IPS-20b (cell line): ENCODE measurements around the gene GADD45G.

Source experiments
- H3K27ac ChIP-seq: one replicate; pipeline ENCODE4 v1.5.1; 2013; ENCODE audit warnings: low read length
- H3K27me3 ChIP-seq: 2 replicates; pipeline ENCODE4 v1.6.1; 2013; ENCODE audit warnings: mild to moderate bottlenecking, low read length, inconsistent platforms; ENCODE audit not compliant: insufficient read depth
- H3K36me3 ChIP-seq: 2 replicates; pipeline ENCODE4 v1.6.1; 2013; ENCODE audit warnings: low read depth, mild to moderate bottlenecking, inconsistent platforms, low read length, moderate library complexity; ENCODE audit not compliant: insufficient read depth
- H3K4me1 ChIP-seq: 2 replicates; pipeline ENCODE4 v1.6.1; 2013; ENCODE audit warnings: mild to moderate bottlenecking, control low read depth, inconsistent platforms, low read length, moderate library complexity; ENCODE audit not compliant: insufficient read depth
- H3K4me3 ChIP-seq: 2 replicates; pipeline ENCODE4 v1.5.1; 2013; ENCODE audit warnings: mild to moderate bottlenecking, low read length, inconsistent platforms
- H3K9ac ChIP-seq: 2 replicates; pipeline ENCODE4 v1.6.1; 2013; ENCODE audit warnings: low read depth, mild to moderate bottlenecking, inconsistent platforms, low read length, moderate library complexity
- H3K9me3 ChIP-seq: 2 replicates; pipeline ENCODE4 v1.6.1; 2013; ENCODE audit warnings: mild to moderate bottlenecking, low read depth, low read length, inconsistent platforms; ENCODE audit not compliant: insufficient read depth

The GADD45G gene, protein sequence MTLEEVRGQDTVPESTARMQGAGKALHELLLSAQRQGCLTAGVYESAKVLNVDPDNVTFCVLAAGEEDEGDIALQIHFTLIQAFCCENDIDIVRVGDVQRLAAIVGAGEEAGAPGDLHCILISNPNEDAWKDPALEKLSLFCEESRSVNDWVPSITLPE

DNA sequence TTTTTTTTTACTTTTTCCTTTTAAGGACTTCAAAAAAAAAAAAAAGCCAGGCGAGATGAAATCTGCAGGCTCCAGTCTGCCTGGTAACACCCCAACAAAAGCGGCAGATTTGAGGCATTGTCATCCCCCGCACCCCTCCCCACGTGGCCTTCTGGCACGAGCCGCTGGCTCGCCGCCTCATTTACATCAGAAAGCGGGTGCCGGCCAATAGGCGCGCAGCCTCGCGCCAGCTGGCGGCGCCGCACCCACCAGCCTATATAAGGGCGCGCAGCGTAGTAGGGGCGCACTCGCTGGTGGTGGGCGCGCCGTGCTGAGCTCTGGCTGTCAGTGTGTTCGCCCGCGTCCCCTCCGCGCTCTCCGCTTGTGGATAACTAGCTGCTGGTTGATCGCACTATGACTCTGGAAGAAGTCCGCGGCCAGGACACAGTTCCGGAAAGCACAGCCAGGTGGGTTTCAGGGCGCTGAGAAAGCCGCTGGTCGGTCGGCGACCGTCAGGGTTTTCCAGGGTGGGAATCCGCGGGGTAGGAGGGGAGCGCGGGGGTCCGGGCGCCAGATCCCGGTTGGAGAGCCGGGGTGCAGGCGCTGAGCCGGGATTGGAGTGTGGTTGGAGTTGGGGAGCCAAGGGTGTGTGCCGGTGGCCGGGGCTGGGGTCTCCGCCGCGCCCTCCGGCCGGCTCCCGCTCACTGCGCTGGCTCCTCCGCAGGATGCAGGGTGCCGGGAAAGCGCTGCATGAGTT lies at the start of gene GADD45G:
GADD45G (plus strand) TSS at position 284 of the 736 bp plus-strand sequence; CDS start at position 394, 110 bp downstream.
- Histone ChIP-seq H3K36me3 (peaks cover 4% of the 10 kb centered on the region; the same call in 1 of the 2 replicates), H3K4me3 (peak within 1 kb of the TSS; percentile 80), H3K27ac (no peak within 1 kb of the TSS), H3K27me3 (peaks cover 77% of the 10 kb centered on the region), H3K9me3 (no peaks in the 10 kb centered on the region), H3K9ac (peak within 1 kb of the TSS; percentile 71; the same call in 1 of the 2 replicates), H3K4me1 (peaks cover 18% of the 10 kb centered on the region; the same call in 1 of the 2 replicates)

DNA sequence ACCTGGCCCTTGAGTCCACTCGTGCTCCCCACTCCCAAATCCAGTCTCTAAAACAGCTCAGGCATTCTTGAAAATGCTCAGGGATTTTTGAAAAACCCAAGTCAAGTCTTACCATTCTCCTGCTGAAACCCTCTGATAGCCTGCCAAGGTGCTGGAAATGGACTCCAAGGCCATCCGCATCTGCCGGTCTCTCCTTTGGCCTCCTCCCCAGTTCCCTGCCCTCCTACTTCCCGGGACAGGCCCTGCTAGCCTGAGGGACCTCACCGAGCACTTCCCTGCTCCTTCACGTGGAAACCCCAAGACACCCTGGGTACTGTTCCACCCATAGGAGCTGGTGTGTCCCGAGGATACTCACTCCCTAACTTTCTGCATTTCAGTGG lies 49.8 kb upstream of the GADD45G start:
- Histone ChIP-seq H3K4me1 (no peaks in the 10 kb centered on the region), H3K36me3 (no peaks in the 10 kb centered on the region), H3K27ac (no peak overlapping the region), H3K27me3 (no peaks in the 10 kb centered on the region; the same call in 1 of the 2 replicates), H3K9me3 (no peaks in the 10 kb centered on the region), H3K4me3 (no peak overlapping the region), H3K9ac (no peak overlapping the region)

DNA sequence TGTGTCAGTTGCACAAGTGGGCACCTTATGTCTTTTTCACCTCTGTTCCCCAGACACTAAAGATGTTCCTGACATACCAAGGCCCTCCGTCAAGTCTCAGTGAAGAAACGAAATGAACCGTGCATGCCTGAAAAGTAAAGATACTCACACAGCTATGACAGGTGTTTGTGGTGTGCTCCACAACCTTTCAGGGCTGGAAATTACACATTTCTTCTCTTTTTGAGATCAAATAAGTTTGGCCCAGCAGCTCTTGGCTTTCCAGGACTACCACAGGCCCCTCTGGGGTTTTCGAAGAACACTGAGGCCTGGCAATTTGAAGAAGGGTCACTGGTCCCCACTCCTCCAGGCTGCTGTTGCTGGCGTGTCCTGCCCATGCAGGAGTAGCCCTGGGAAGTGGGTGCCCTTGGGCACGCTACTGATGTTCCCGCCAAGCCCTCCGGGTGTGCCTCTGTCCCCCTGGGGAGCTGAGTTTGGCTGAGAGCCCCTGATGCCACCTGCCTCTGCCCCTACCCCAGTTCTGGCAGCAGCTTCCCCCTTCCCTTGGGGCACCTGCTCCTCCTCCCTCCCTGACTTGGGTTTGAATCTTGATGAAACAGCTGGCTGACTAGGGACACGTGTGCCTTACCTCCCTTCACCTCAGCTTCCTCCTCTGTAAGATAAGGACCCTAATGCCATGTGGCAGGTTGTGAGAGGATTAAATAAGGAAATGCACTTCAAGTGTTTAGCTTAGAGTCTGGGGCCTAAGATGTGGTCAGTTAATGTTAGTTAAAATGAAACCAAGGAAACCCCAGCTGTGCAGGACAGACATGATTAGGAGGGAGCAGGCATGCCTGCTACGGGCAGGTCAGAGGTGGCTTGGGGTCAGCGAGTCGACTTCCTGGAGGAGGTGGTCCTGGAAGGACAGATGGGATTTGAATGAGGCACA lies 49.1 kb upstream of the GADD45G start:
- H3K27ac ChIP-seq = no peak overlapping the region
- no peaks in the 10 kb centered on the region for H3K4me1 ChIP-seq
- no peak overlapping the region for H3K9ac ChIP-seq
- no peaks in the 10 kb centered on the region; the same call in 1 of the 2 replicates for H3K27me3 ChIP-seq
- H3K36me3 ChIP-seq = no peaks in the 10 kb centered on the region
- H3K4me3 ChIP-seq = no peak overlapping the region
- no peaks in the 10 kb centered on the region for H3K9me3 ChIP-seq

DNA sequence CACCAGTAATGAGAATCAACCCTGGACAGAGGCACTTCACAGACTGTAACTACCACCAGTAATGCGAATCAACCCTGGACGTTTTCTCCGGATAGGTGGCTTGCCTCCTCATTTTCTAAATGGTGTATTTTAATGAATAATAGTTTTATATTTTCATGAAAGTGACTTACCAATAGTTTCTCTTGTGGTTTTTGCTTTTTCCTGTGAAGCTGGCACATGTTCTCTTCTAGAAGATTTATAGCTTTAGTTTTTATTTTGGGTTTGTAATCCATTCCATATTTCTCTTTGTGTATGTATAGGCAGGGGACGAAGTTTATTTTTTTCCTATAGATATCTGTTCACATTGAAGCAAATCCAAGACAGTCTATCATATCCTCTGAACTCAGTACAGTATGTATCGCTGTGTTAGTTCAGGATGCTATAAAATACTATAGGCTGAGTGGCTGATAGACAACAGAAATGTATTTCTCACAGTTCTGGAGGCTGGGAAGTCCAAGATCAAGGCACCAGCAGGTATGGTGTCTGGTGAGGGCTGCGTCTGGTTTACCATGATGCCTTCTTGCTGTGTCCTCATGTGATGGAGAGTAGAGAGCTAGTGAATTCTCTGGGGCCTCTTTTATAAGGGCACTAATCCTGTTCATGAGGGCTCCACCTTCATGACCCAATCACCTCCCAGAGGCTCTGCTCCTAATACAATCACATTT lies 46.5 kb upstream of the GADD45G start:
- Histone ChIP-seq H3K4me1 (no peaks in the 10 kb centered on the region), H3K27ac (no peak overlapping the region), H3K9me3 (no peaks in the 10 kb centered on the region), H3K36me3 (no peaks in the 10 kb centered on the region), H3K4me3 (no peak overlapping the region), H3K9ac (no peak overlapping the region), H3K27me3 (no peaks in the 10 kb centered on the region; the same call in 1 of the 2 replicates)

DNA sequence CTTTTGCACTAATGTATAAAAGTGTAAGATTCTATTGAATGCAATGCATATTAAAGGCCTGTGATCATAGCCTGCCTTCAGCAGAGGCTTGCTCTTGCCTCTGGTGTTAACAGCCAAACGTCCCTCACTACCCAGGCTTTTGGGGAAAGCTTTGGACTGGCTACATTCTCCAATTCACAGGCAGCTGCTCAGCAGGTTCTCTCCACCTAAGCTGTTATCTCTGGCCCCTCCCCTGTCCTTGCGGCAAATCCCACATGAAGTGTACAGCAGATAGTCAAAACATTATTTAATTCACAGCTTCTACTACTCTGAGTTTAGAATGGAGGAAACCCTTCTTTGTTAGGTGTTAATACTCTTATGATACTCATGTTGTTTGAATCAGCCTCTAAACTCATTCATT lies 45.9 kb upstream of the GADD45G start:
- no peaks in the 10 kb centered on the region for H3K36me3 ChIP-seq
- H3K27me3 ChIP-seq = no peaks in the 10 kb centered on the region; the same call in 1 of the 2 replicates
- no peak overlapping the region for H3K9ac ChIP-seq
- H3K4me1 ChIP-seq = no peaks in the 10 kb centered on the region
- no peak overlapping the region for H3K4me3 ChIP-seq
- H3K27ac ChIP-seq = no peak overlapping the region
- H3K9me3 ChIP-seq = no peaks in the 10 kb centered on the region

DNA sequence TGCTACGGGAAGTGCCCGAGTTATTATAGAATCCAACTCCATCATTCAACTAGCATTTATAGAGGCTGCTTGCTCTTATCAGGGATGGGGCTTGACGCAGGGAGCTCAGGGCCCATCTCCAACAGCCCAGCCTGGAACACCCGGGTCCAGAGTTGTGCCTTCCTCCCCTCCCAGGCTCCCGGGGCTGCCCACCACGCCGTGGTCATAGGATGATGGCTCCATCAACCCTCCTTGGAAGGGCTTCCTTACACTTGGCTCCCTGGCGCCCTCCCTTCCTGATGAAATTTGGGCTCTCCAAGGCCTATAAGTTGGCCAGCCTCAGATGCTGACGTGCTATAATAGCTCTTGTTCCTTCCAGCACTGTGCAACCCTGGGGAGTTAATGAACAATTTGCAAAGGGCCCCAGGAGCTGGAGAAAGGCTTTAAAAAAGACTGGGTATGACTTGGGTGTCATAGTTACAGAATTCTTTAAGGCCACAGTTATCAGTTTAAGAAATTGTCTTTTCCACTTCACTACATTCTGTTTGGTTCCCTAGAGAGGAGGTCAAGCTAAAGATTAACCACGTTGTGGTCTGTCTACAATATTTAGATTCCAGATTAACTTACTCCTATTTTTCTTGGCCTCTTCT lies 42.5 kb upstream of the GADD45G start:
- Histone ChIP-seq H3K4me3 (no peak overlapping the region), H3K4me1 (no peaks in the 10 kb centered on the region), H3K27me3 (no peaks in the 10 kb centered on the region; the same call in 1 of the 2 replicates)

DNA sequence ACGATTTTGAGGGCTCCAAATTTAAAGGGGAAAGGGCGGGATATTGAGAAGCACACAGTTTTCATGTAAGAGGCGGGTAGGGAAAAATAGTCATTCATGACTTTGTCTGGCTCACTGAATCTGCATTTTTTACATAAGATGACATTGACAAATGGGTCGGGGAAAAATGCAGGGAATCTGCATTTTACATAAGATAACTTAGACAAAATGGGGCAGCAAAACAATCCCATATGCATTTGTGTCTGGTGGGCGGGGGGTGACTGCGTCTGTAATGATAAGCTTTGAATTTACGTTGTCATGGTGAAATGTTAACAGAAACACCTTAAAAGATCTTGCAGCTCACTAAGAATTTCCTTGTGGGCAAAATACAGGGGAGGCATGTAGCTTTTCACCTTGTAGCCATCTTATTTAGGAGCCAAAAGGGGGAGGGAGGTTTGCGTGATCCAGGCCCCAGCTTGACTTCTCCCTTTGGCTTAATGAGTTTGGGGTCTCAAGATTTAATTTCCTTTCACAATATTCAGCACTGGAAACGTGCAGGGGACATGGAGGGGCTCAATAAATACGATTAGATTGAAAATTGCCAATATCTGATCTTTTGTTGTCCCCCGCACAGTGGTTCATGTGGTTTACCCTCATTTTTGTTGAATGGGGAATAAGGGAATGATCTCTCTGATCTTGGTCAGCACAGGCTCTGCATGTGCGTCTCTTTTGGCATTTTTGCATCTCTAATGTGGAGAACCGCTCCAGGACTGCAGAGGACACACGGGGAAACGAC lies 41.1 kb upstream of the GADD45G start:
- Histone ChIP-seq H3K27me3 (no peaks in the 10 kb centered on the region), H3K4me1 (no peaks in the 10 kb centered on the region), H3K9ac (no peak overlapping the region), H3K4me3 (no peak overlapping the region), H3K36me3 (no peaks in the 10 kb centered on the region), H3K27ac (no peak overlapping the region), H3K9me3 (peaks cover 7% of the 10 kb centered on the region)

More for the DNA sequence above, 42.5 kb upstream of the GADD45G start:
- no peak overlapping the region for H3K27ac ChIP-seq
- H3K9me3 ChIP-seq = peaks cover 7% of the 10 kb centered on the region
- no peak overlapping the region for H3K9ac ChIP-seq
- H3K36me3 ChIP-seq = no peaks in the 10 kb centered on the region

DNA sequence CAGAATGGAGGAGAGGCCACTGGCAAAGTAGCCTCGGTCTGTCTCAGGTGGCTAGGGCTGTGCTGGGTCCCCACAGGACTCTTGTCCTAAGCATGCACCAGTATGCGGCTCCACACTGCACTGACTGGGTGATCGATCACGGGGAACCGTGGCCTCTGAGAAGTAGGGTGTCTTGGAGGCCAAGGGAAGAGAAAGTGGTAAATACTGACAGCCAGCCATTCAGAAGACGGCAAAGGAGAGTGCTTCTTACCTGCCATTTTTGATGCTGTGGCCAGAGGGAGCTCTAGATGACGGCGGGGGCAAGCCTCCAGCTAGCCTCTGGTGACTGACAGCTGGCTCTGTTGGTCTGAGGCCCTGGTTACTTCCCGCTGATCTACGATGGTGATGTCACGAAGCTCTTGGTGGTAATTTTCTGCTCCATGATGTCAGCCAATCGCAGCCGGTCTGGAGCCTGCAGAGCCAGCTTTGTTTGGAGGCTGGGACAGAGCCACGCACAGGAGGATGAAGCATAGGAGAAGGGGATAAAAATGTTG lies 40.4 kb upstream of the GADD45G start:
- no peak overlapping the region for H3K4me3 ChIP-seq
- H3K27me3 ChIP-seq = no peaks in the 10 kb centered on the region
- H3K27ac ChIP-seq = no peak overlapping the region
- no peak overlapping the region for H3K9ac ChIP-seq
- no peaks in the 10 kb centered on the region for H3K36me3 ChIP-seq
- H3K9me3 ChIP-seq = peaks cover 7% of the 10 kb centered on the region
- no peaks in the 10 kb centered on the region for H3K4me1 ChIP-seq

DNA sequence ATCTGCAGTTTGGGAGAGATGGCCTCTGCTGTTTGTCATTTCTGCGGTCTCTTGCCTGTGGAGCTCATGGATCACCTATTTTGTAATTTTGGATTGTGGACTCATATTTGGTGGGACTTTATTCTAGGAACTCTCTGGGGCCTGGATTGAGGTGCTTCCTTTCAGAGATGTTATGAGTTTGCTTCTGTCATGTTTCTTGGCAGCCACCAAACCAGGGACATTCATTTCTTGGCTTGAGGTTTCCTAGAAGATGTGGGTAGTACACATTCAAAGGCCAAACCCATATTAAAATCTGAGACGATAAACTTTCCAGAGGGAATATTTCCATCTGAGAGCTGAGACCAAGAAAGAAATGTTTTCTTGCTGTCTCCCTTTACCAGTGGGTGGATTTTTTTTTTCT lies 37.2 kb upstream of the GADD45G start:
- H3K9ac ChIP-seq = no peak overlapping the region
- H3K36me3 ChIP-seq = no peaks in the 10 kb centered on the region
- peaks cover 7% of the 10 kb centered on the region for H3K9me3 ChIP-seq
- H3K4me3 ChIP-seq = no peak overlapping the region
- H3K27me3 ChIP-seq = no peaks in the 10 kb centered on the region
- H3K27ac ChIP-seq = no peak overlapping the region
- H3K4me1 ChIP-seq = no peaks in the 10 kb centered on the region

DNA sequence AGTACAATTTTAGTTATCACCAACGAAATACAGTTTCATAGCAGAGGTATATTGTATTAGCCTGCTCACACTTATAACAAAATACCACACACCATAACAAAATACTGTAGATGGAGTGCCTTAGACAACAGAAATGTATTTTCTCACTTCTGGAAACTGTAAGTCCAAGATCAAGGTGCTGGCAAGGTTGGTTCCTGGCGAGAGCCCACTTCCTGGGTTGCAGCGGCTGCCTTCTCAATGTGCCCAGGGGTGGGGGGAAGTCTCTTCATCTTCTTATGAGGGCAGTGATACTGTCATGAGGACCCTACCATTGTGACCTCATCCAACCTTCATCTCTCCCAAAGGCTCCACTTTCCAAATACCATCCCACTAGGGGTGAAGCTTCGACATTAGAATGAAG lies 30.5 kb upstream of the GADD45G start:
- no peaks in the 10 kb centered on the region for H3K36me3 ChIP-seq
- H3K9ac ChIP-seq = no peak overlapping the region
- no peaks in the 10 kb centered on the region for H3K4me1 ChIP-seq
- H3K9me3 ChIP-seq = no peaks in the 10 kb centered on the region
- no peak overlapping the region for H3K27ac ChIP-seq
- no peak overlapping the region for H3K4me3 ChIP-seq
- H3K27me3 ChIP-seq = no peaks in the 10 kb centered on the region
